HCT116 (cell line): ENCODE data around the gene MPIG6B. TPM values are rescaled to one million over a fixed set of nuclear protein-coding genes. Genes with fewer than 3 reads are reported as not detected.
A peak's percentile ranks its signal among the peaks of the same experiment; 100 is the strongest.

Experiments used
- ATAC-seq: fragments of 200-7000 bp; cut with Tn5 transposase; 2 replicates; pipeline ENCODE4 v1.9.1; 2020; ENCODE audit warnings: mild to moderate bottlenecking, moderate library complexity
- BruUV-seq: library from RNA; stranded (reverse); fragments of 400-500 nt; replicated peaks from 2 replicates; lab custom pipeline; 2021; lab: Mats Ljungman, UMichigan
- CTCF ChIA-PET: fragments of 300-600 bp; sonication (Branson Sonifier 250); formaldehyde crosslinking; loops from one replicate; lab custom pipeline; 2021; ENCODE audit warnings: antibody characterized with exemption; lab: Charles Lee
- POLR2A ChIA-PET: fragments of 300-600, 350-600 bp; sonication (Branson Sonifier 250); formaldehyde crosslinking; loops from one replicate; lab custom pipeline; 2021; ENCODE audit warnings: antibody characterized with exemption; lab: Charles Lee
- RAD21 ChIA-PET, 2 experiments: fragments of 300-600 bp; sonication (Branson Sonifier 250); formaldehyde crosslinking; loops; one replicate each; lab custom pipeline; 2023; ENCODE audit warnings: low total read pairs in 2 of 2; ENCODE audit not compliant: uncharacterized antibody in 2 of 2, unreplicated experiment in 2 of 2, low non-redundant PET in 1 of 2; lab: Charles Lee
- DNase-seq: peaks from one replicate; pipeline ENCODE4 v3.0.0-alpha.2; 2010; ENCODE audit warnings: low read depth, low spot score
- H2AFZ ChIP-seq: fragments of 200-600 bp; shearing (Covaris generic), sonication (generic); 2 replicates; pipeline ENCODE4 v1.6.1; 2017; ENCODE audit warnings: low read depth, mixed run types, mixed read lengths, antibody characterized with exemption, low read length; ENCODE audit not compliant: poor library complexity, severe bottlenecking
- H3K27ac ChIP-seq: 2 replicates; pipeline ENCODE4 v1.5.1; 2012; ENCODE audit warnings: low read depth, low read length
- H3K27me3 ChIP-seq: fragments of 200-600 bp; sonication (generic); 2 replicates; pipeline ENCODE4 v1.6.1; 2016; ENCODE audit warnings: mixed run types, low read length, mixed read lengths; ENCODE audit not compliant: insufficient read depth
- H3K36me3 ChIP-seq, 2 experiments: fragments of 200-500 bp in 1 of 2; fragments of 200-600 bp in 1 of 2; sonication (Bioruptor generic) in 1 of 2; sonication (generic) in 1 of 2; 2 replicates each; pipeline versions ENCODE4 v1.5.1 to v1.6.1; 2014 to 2016; ENCODE audit warnings: low read length in 2 of 2, inconsistent platforms in 1 of 2, mixed read lengths in 1 of 2, mixed run types in 1 of 2; ENCODE audit not compliant: insufficient read depth in 2 of 2, control insufficient read depth in 1 of 2
- H3K4me1 ChIP-seq, 2 experiments: fragments of 200-600 bp in 1 of 2; sonication (generic) in 1 of 2; 2 replicates each; pipeline versions ENCODE4 v1.5.1 to v1.6.1; 2012 to 2017; ENCODE audit warnings: low read length in 2 of 2, inconsistent platforms in 1 of 2, mild to moderate bottlenecking in 1 of 2, mixed read lengths in 1 of 2, mixed run types in 1 of 2, moderate library complexity in 1 of 2; ENCODE audit not compliant: insufficient read depth in 2 of 2, control insufficient read depth in 1 of 2
- H3K4me2 ChIP-seq: fragments of 200-600 bp; sonication (generic); 2 replicates; pipeline ENCODE4 v1.6.1; 2017; ENCODE audit warnings: mixed run types, low read length, mixed read lengths
- H3K4me3 ChIP-seq, 2 experiments: fragments of 200-600 bp in 1 of 2; sonication (generic) in 1 of 2; replicated peaks in 1 of 2; 2 replicates each; pipeline ENCODE4 v1.5.1; 2011 to 2016; ENCODE audit warnings: low read length in 2 of 2, control low read depth in 1 of 2, low read depth in 1 of 2, mild to moderate bottlenecking in 1 of 2, mixed read lengths in 1 of 2, mixed run types in 1 of 2
- H3K79me2 ChIP-seq: fragments of 200-600 bp; sonication (generic); 2 replicates; pipeline ENCODE4 v1.6.1; 2017; ENCODE audit warnings: mild to moderate bottlenecking, mixed run types, low read length, moderate library complexity, mixed read lengths; ENCODE audit not compliant: insufficient read depth
- H3K9ac ChIP-seq: fragments of 200-600 bp; sonication (generic); 2 replicates; pipeline ENCODE4 v1.6.1; 2016; ENCODE audit warnings: low read length, mixed read lengths
- H3K9me2 ChIP-seq: fragments of 200-600 bp; sonication (generic), shearing (Covaris generic); 2 replicates; pipeline ENCODE4 v1.6.1; 2017; ENCODE audit warnings: mixed run types, mild to moderate bottlenecking, moderate library complexity; ENCODE audit not compliant: insufficient read depth
- H3K9me3 ChIP-seq, 2 experiments: fragments of 200-500 bp in 1 of 2; fragments of 200-600 bp in 1 of 2; sonication (Bioruptor generic) in 1 of 2; sonication (generic) in 1 of 2; 2 replicates each; pipeline ENCODE4 v1.6.1; 2014 to 2017; ENCODE audit warnings: low read length in 2 of 2, mixed read lengths in 2 of 2, inconsistent platforms in 1 of 2, low read depth in 1 of 2, mild to moderate bottlenecking in 1 of 2, mixed run types in 1 of 2, moderate library complexity in 1 of 2; ENCODE audit not compliant: control insufficient read depth in 1 of 2, insufficient read depth in 1 of 2
- H4K20me1 ChIP-seq: fragments of 200-600 bp; sonication (generic), shearing (Covaris generic); 2 replicates; pipeline ENCODE4 v1.6.1; 2017; ENCODE audit warnings: mixed run types, mild to moderate bottlenecking, moderate library complexity; ENCODE audit not compliant: insufficient read depth
- ATF3 ChIP-seq: IDR thresholded peaks from 2 replicates; pipeline ENCODE4 v1.6.1; 2012
- CBX3 ChIP-seq: IDR thresholded peaks from 2 replicates; pipeline ENCODE4 v1.6.1; 2012; ENCODE audit warnings: low read depth
- CEBPB ChIP-seq: IDR thresholded peaks from 2 replicates; pipeline ENCODE4 v1.6.1; 2012; ENCODE audit warnings: low read depth
- EGR1 ChIP-seq: IDR thresholded peaks from 2 replicates; pipeline ENCODE4 v1.6.1; 2012; ENCODE audit warnings: low read depth
- ELF1 ChIP-seq: IDR thresholded peaks from 2 replicates; pipeline ENCODE4 v1.6.1; 2012; ENCODE audit warnings: low read depth, borderline replicate concordance
- EZH2 ChIP-seq: fragments of 200-600 bp; sonication (generic); IDR thresholded peaks from 2 replicates; pipeline ENCODE4 v1.6.1; 2017; ENCODE audit warnings: antibody characterized with exemption, mixed run types
- EZH2phosphoT487 ChIP-seq: fragments of 200-600 bp; IDR thresholded peaks from 2 replicates; pipeline ENCODE4 v1.6.1; 2018; ENCODE audit warnings: antibody characterized with exemption, borderline replicate concordance
- FOSL1 ChIP-seq: IDR thresholded peaks from 2 replicates; pipeline ENCODE4 v1.6.1; 2012; ENCODE audit warnings: low read depth
- JUND ChIP-seq: IDR thresholded peaks from 2 replicates; pipeline ENCODE4 v1.6.1; 2012
- POLR2AphosphoS5 ChIP-seq: IDR thresholded peaks from 2 replicates; pipeline ENCODE4 v1.6.1; 2011; ENCODE audit warnings: mild to moderate bottlenecking, low read depth, low read length, moderate library complexity
- RAD21 ChIP-seq: IDR thresholded peaks from 2 replicates; pipeline ENCODE4 v1.6.1; 2012; ENCODE audit warnings: low read depth, mild to moderate bottlenecking
- REST ChIP-seq: IDR thresholded peaks from 2 replicates; pipeline ENCODE4 v1.6.1; 2012; ENCODE audit warnings: low read depth
- SIN3A ChIP-seq: IDR thresholded peaks from 2 replicates; pipeline ENCODE4 v1.6.1; 2012; ENCODE audit warnings: low read depth
- SP1 ChIP-seq: IDR thresholded peaks from 2 replicates; pipeline ENCODE4 v1.6.1; 2012; ENCODE audit warnings: low read depth
- SRF ChIP-seq: IDR thresholded peaks from 2 replicates; pipeline ENCODE4 v1.6.1; 2012; ENCODE audit warnings: low read depth
- TCF7L2 ChIP-seq: IDR thresholded peaks from 2 replicates; pipeline ENCODE4 v1.7.0; 2011; ENCODE audit warnings: borderline replicate concordance, inconsistent platforms; ENCODE audit not compliant: insufficient read depth, insufficient read length; ENCODE audit errors: extremely low read depth
- YY1 ChIP-seq: IDR thresholded peaks from 2 replicates; pipeline ENCODE4 v1.6.1; 2011; ENCODE audit warnings: low read length, low read depth, moderate library complexity, mild to moderate bottlenecking; ENCODE audit not compliant: insufficient replicate concordance; ENCODE audit errors: extremely low read depth
- intact Hi-C: fragments of 100-400 bp; cut with micrococcal nuclease; formaldehyde crosslinking; loops from 2 replicates; pipeline ENCODE4 v1.10.0; 2022
- total RNA-seq: library from RNA; stranded (reverse); gene quantifications from one replicate; pipeline ENCODE4 v1.2.1, GENCODE V29; 2021; ENCODE audit not compliant: unreplicated experiment
- TF ChIP-seq, protein P1 (sequence below): IDR thresholded peaks from 2 replicates; pipeline ENCODE4 v1.6.1; 2012

Gene MPIG6B
- total RNA-seq, 1 experiment from 2014 or later: 0.42 TPM

DNA sequence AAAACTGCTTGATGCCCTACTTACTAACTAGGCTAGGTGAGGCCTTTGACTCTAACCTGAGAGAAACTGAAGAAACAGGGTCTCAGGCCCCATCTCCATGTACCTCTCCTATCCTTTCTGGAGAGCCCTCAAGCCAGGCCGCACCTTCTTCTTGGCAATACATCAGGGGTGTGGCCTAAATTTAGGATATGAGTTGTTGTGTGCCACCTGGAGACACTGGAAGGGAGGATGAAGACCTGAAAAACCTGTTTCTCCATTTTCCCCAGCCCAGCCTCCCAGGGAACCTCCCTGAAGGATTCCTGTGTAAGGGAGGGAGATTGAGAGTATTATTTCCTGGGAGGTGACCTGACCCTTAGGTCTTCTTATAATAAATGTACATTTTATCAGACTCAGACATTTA, 4.9 kb upstream of the MPIG6B start:
- no peaks in the 10 kb centered on the region for H3K79me2 ChIP-seq
- no peaks in the 10 kb centered on the region for H3K27me3 ChIP-seq
- H3K9ac ChIP-seq: no peak overlapping the region
- ATAC-seq (peak; percentile 79), DNase-seq (peak; percentile 71)
- H2AFZ ChIP-seq: no peak overlapping the region
- peaks cover 39 to 54% of the 10 kb centered on the region in 2 experiments for H3K4me1 ChIP-seq
- H4K20me1 ChIP-seq: no peaks in the 10 kb centered on the region
- no TSS peak for BruUV-seq
- ChIA-PET CTCF (no interaction called here), RAD21 (no interaction called here), POLR2A (no interaction called here)
- no peaks in the 10 kb centered on the region for H3K36me3 ChIP-seq
- H3K4me2 ChIP-seq: peak overlapping the region; percentile 68
- TF ChIP-seq JUND: no peak; the same call in 1 of the 2 replicates
- peak; percentile 39; the same call in 1 of the 2 replicates for TF ChIP-seq CBX3
- TF ChIP-seq TCF7L2: no peak
- peak; percentile 63 for TF ChIP-seq YY1
- TF ChIP-seq SP1: peak; percentile 93
- no peak for TF ChIP-seq SRF
- TF ChIP-seq, protein P1, sequence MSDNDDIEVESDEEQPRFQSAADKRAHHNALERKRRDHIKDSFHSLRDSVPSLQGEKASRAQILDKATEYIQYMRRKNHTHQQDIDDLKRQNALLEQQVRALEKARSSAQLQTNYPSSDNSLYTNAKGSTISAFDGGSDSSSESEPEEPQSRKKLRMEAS: peak; percentile 54; the same call in 1 of the 2 replicates
- TF ChIP-seq POLR2AphosphoS5: peak; percentile 55
- TF ChIP-seq RAD21: no peak; the same call in 1 of the 2 replicates
- peak overlapping the region; percentile 36; the same call in 1 of the 2 replicates for H3K27ac ChIP-seq
- H3K4me3 ChIP-seq: peak overlapping the region in 1 of 2 experiments; percentile 14; a peak in 2 of 4 replicates
- intact Hi-C loops: no loop called here
- no peaks in the 10 kb centered on the region for H3K9me3 ChIP-seq
- H3K9me2 ChIP-seq: no peaks in the 10 kb centered on the region

GRCh38 chr6:31719001-31719400, 4.2 kb upstream of the MPIG6B start:
- intact Hi-C loops: no loop called here
- peaks cover 35 to 49% of the 10 kb centered on the region in 2 experiments for H3K4me1 ChIP-seq
- ChIA-PET CTCF (no interaction called here), RAD21 (no interaction called here), POLR2A (no interaction called here)
- no peaks in the 10 kb centered on the region for H3K79me2 ChIP-seq
- no peaks in the 10 kb centered on the region for H3K27me3 ChIP-seq
- peak; percentile 5; the same call in 1 of the 2 replicates for ATAC-seq
- BruUV-seq: no TSS peak
- peak overlapping the region; percentile 36; the same call in 1 of the 2 replicates for H3K27ac ChIP-seq
- H3K9me3 ChIP-seq: no peaks in the 10 kb centered on the region
- no peaks in the 10 kb centered on the region for H3K9me2 ChIP-seq
- no peaks in the 10 kb centered on the region for H3K36me3 ChIP-seq
- DNase-seq: no peak
- no peak overlapping the region for H3K9ac ChIP-seq
- peak overlapping the region; percentile 68 for H3K4me2 ChIP-seq
- H3K4me3 ChIP-seq: 0 out of 4 replicates have a peak overlapping the region, but pooled peaks of 1 of the 2 experiments have one; percentile 14
- no peaks in the 10 kb centered on the region for H4K20me1 ChIP-seq
- H2AFZ ChIP-seq: no peak overlapping the region
- no peak for TF ChIP-seq EZH2
- no peak for TF ChIP-seq CEBPB
- no peak for TF ChIP-seq ATF3
- TF ChIP-seq EGR1: no peak
- TF ChIP-seq TCF7L2: no peak
- TF ChIP-seq, protein P1: no peak
- no peak for TF ChIP-seq POLR2AphosphoS5
- TF ChIP-seq EZH2phosphoT487: no peak
- TF ChIP-seq ELF1: no peak
- no peak for TF ChIP-seq YY1
- no peak for TF ChIP-seq REST
- TF ChIP-seq FOSL1: no peak
- no peak for TF ChIP-seq RAD21
- no peak for TF ChIP-seq SIN3A
